GM18520 (cell line): ENCODE data around the gene CDCA3.
"Not testable (repeated sequence)": the region's sequence is repeated elsewhere in the genome, so short reads cannot be mapped to it uniquely, and the experiment has no call there.

ENCODE experiments used
- ATAC-seq: cut with Tn5 transposase; IDR thresholded peaks from one replicate; pipeline ENCODE4 v1.9.1; 2021; ENCODE audit not compliant: unreplicated experiment

The CDCA3 gene

DNA sequence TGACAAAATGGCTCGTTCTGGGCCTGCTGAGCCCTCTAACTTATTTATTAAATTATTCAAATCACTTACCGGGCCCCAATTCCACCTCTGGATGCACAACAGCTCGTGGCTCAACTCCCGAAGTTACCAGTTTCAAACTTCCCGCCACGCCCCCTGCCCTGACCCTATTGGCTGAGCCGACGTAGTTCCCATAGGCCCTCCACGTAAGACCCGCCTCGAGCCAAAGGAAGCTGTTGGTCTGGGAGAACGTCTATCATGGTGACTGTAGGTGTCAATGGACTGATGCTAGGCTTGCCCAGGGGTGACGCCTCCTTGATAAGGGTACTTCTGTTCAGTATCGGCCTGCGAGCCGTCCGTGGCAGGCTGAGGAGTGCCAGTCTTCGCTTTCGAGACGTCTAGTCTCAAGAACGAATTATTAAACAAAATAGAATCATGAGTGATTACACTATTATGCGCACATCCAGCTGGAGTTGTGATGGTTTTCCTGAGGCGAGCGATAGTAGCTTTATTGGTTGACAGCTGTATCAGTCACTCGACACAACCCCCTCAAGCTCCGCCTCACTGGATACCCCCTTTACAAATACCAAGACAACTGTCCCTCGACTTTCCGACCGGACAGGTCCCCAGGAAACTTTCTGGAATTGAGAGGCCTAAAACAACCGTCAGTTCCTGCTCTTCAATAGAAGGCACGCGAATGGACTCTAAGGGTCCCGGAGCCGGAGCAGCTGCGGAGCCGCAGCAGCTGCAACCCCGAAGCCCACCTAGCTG is at the start of gene CDCA3:
Gene CDCA3 (minus strand): TSS at position 134 of the 768 bp plus-strand sequence. CDS start 334 bp downstream, outside the sequence.
- ATAC-seq = peak; percentile 38

DNA sequence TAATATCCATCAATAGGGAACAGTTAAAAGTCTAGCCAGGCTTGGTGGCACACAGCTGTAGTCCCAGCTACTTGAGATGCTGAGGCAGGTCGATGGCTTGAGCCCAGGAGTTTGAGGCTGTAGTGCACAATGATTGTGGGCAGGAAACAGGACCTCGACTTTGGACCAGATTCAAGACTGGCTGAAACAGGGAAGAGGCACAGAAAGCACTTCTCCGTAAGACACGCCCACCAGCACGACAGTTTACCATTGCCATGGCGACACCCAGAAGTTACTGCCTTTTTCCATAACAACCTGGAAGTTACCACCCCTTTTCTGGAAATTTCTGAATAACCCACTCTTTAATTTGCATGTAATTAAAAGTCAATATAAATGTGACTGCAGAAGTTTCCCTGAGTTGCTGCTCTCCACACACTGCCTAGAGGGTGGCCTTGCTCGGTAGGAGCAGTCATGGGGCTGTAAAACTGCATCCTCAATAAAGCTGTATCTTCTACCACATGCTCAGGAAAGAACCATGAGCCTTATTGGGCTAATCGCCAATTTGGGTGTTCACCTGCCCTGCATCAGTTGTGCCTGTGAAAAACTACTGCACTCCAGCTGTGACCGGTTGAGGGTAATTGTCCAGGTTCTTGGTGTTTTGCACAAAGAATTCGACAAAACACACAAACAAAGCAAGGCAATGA is 48.9 kb upstream of the CDCA3 start:
- no peak for ATAC-seq

DNA sequence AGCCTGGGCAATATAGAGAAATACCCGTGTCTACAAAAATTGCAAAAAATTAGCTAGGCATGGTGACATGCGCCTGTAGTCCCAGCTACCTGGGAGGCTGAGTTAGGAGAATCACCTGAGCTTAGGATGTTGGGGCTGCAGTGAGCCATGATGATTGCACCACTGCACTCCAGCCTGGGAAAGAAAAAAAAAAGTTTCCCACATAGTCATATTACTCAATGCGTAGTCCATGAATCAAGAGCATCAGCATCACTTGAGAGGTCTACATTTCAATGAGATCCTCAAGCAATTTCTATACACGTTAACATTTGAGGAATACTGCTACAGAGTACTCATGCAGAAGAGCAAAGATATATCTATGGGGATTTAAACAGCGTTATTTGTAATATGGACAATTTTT is 48.3 kb upstream of the CDCA3 start:
- no peak for ATAC-seq

DNA sequence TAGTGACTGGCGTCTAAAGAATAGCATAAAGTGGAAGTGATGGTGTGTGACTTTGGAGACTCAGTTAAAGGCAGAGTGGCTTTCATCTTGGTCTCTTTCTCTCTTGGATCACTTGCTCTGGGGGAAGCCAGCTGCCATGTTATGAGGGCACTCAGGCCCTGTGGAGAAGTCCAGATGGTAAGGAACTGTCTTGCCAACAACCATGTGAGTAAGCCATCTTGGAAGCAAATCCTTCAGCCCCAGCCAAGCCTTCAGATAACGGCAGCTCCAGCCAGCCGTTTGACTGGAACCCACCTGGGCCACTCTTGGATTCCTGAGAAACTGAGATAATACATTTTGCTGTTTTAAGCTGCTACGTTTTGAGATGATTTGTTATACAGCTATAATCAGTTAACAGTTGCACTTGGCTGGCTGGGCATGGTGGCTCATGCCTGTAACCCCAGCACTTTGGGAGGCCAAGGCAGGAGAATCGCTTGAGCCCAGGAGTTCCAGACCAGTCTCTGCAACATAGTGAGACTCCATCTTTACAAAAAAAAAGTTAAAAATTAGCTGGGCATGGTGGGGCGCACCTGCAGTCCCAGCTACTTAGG is 45.9 kb upstream of the CDCA3 start:
- no peak for ATAC-seq

DNA sequence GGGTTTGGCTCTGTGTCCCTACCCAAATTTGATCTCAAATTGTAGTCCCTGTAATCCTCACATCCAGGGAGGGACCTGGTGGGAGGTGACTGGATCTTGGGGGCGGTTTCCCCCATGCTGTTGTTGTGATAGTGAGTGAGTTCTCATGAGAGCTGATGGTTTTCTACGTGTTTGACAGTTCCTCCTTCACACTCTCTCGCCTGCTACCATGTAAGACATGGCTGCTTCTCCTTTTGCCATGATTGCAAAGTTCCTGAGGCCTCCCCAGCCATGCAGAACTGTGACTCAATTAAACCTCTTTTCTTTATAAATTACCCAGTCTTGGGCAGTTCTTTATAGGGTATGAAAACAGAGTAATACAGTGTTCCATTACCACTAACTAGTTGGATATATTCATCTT is 43.2 kb upstream of the CDCA3 start:
- no peak for ATAC-seq

DNA sequence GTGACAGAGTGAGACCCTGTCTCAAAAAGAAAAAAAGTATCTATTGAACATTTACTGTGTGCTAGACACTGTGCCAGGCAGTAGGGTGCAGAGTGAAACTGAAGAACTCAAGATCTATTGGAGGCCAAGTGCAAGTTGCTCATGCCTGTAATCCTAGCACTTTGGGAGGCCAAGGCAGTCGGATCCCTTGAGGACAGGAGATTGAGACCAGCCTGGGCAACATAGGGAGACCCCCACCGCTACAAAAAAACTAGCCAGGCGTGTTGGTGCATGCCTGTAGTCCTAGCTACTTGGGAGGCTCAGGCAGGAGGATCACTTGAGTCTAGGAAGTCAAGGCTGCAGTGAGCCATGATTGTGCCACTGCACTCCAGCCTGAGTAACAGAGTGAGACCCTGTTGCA is 41.6 kb upstream of the CDCA3 start:
- ATAC-seq = not testable (repeated sequence)

DNA sequence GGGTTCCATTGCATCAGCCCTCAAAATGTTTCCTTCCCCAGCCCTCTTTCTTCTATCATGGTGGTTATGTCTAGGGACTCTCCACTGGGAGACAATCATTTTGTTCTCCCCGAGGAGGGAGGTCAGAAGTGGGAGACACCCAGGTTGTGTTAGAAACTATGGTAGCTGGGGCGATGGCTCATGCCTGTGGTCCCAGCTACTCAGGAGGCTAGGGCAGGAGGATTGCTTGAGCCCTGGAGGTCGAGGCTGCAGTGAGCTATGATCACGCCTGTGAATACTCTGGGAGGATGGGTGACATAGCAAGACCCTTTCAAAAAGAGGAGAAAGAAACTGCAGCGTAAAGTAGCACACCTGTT is 40.5 kb upstream of the CDCA3 start:
- no peak for ATAC-seq

DNA sequence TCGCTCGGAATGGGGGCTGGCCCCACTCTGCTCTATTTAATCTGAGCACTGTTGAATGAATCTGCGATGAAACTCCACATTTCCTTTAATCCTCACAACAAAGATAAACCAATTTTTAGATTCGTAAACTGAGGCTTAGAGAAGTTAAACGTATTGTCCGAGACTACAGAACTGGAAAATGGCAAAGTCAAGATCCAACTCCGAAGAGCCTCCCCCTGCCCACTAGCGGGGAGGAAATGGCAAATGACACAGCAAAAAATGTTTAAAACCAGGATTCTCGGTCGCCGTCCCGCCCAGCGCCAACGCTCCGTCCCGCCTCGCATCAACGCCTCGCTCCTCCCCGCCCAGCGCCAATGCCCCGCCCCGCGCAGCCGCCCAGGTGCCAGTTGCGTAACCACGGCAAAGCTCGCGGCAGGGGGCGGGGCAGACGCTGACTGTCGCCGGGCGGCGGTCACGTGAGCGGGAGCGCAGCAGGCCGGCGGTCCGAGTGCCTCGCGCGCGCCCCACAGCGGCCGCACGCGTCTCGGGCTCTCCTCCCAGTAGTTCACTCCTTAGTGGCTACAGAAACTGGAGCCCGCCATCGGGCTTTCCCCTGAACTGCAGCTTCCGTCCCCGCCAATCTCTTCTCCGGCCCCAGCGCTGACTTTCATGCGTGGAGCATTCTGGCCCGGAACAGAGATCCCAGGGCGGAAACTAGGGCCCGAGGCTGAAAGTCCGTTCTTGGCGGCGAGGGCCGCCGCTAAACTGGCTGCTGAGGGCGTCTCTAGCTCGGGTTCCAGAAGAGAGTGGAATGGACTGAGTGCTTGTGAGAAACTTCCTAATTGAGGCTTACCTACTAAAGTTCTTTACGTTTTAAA is 39.9 kb upstream of the CDCA3 start:
- peak; percentile 99 for ATAC-seq

DNA sequence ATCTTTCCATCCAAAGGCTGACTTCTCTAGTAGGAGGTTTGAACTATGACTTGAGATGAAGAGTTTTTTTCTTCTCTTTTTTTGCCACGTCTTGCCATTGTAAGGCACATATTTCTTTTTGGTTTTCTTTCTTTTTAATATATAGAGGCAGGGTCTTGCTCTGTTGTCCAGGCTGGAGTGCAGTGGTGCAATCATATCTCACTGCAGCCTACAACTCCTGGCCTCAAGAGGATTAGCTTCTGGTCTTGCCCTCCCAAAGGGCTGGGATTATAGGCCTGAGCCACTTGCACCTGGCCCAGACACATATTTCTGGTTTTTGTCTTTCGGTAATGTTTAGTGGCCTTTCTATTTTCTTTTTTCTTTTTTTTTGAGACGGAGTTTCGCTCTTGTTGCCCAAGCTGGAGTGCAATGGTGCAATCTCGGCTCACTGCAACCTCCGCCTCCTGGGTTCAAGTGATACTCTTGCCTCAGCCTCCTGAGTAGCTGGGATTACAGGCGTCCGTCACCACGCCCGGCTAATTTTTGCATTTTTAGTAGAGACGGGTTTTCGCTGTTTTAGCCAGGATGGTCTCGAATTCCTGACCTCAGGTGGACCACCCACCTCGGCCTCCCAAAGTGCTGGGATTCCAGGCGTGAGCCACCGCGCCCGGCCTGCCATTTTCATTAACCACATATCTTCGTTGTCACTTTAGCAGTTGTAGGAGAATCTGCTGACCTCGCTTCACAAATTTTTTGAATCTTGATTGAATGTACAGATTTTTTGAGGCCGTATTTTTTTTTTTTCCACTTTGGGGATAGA is 38.9 kb upstream of the CDCA3 start:
- not testable (repeated sequence) for ATAC-seq

DNA sequence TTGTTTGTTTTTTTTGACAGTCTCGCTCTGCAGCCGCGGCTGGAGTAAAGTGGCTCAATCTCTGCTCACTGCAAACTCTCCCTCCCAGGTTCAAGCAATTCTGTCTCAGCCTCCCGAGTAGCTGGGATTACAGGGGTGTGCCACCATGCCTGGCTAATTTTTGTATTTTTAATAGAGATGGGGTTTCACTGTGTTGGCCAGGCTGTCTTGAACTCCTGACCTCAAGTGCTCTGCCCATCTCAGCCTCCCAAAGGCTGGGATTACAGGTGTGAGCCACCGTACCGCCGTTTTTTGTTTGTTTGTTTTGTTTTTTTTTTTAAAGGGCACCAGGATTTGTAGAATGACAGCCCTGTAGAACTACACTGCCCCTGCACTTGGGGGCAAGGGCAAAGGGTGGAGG is 37.7 kb upstream of the CDCA3 start:
- not testable (repeated sequence) for ATAC-seq

DNA sequence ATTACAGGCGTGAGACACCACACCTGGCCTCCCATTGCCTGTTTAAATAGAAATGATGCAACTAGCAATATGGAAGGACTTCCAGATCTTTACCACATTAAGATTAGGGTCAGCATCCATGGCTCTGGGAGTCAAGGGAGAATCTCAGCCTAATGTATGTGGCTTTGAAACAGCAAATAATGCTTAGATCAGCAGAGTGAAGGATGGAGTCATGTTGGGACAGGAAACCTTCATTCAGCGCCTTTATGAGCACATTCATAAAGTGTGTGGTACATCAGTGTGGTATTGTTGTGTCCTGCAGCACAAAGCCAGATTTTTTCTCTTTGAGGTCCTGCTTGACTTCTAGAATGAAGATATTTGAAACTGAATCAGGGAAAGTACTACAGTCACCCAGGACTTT is 37.3 kb upstream of the CDCA3 start:
- no peak for ATAC-seq

DNA sequence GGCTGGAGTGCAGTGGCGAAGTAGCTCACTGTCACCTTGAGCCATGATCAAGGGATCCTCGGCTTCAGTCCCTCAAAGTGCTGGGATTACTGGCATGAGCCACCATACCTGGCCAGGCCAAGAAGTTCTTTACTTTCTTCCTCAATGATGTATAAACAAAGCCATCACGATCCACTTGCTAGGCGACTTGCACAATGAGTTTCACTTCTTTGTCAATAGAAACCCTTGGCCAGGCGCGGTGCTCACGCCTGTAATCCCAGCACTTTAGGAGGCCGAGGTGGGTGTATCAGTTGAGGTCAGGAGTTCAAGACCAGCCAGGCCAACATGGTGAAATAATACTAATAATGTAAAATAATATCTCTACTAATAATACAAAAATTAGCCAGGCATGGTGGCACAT is 36.4 kb upstream of the CDCA3 start:
- ATAC-seq = no peak

DNA sequence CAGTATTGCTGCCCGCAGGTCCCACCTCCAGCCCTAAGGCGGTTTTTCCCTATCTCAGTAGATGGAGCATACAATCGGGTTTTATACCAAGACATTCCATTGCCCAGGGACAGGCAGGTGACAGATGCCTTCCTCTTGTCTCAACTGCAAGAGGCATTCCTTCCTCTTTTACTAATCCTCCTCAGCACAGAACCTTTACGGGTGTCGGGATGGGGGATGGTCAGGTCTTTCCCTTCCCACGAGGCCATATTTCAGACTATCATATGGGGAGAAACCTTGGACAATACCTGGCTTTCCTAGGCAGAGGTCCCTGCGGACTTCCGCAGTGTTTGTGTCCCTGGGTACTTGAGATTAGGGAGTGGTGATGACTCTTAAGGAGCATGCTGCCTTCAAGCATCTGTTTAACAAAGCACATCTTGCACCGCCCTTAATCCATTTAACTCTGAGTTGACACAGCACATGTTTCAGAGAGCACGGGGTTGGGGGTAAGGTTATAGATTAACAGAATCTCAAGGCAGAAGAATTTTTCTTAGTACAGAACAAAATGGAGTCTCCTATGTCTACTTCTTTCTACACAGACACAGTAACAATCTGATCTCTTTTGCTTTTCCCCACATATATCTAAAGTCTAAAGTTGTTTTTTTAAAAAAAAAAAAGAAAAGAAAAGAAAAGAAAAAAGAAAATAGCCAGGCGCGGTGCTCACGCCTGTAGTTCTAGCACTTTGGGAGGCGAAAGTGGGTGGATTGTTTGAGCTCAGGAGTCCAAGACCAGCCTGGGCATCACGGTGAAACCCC is 35.3 kb upstream of the CDCA3 start:
- not testable (repeated sequence) for ATAC-seq

DNA sequence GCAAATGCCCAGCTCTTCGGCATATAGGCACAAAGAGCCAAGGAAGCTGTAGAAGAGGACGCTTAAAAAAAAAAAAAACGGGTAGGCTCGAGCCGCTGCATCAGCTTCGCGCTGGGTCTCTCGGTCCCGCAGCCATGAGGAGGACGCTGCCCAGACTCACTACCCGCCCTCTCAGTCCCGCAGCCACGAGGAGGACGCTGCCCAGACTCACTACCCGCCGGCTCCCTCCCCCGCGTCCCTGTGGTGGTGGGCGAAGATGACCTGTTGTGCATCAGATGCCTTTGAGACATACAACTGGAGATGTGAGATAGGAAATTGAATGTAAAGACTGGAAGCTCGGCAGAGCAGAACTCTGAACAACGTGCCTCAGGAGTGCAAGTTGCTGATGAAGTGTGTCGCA is 33.5 kb upstream of the CDCA3 start:
- ATAC-seq = no peak

DNA sequence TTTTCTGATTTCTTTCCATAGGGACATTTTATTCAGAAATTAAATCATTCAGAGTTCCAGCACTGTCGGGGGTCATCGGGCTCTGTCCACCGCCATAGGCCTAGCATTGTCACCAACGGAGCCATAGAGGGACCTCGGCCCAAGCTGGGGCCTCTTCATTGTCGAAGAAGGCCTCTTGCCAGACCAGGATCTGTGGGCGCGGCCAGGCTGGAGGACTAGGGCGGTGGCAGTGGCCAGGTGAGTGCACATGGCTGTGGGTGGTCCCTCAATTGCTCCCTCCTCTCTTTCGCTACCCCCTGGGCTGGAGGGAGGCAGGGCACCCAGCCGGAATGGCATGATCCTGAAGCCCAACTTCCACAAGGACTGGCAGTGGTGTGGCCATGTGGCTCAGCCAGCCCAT is 32.6 kb upstream of the CDCA3 start:
- ATAC-seq = no peak

DNA sequence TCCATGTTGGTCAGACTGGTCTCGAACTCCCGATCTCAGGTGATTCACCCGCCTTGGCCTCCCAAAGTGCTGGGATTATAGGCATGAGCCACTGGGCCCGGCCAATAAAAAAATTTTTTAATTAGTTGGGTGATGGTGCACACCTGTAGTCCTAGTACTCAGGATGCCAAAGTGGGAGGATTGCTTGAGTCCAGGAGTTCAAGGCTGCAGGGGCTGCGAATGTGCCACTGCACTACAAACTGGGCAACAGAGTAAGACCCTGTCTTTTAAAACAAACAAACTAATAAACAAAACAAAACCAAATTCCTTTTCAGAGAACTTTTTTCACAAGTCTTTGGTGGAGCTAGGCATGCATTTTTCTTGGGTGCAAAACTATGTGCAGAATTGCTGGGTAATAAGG is 32.2 kb upstream of the CDCA3 start:
- ATAC-seq = no peak

DNA sequence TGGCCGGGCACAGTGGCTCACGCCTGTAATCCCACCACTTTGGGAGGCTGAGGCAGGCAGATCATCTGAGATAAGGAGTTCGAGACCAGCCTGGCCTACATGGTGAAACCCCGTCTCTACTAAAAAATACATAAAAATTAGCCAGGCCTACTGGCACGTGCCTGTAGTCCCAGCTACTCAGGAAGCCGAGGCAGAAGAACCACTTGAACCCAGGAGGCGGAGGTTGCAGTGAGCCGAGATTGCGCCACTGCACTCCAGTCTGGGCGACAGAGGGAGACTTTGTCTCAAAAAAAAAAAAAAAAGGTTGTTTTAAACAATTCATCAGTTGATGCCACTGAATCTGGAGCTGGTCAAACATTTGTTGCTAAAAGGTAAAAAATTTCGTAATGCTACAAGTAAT is 28.7 kb upstream of the CDCA3 start:
- not testable (repeated sequence) for ATAC-seq

DNA sequence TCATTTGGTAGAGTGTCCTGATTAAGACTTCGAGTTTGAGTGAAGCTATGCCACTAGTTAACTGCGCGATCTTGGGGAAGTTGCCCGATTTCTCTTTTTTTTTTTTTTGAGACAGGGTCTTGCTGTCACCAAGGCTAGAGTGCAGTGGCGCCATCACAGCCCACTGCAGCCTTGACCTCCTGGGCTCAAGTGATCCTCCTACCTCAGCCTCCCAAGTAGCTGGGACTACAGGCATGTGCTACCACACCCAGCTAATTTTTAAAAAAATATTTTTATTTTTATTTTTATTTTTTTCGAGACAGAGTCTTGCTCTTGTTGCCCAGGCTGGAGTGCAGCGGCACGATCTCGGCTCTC is 22.9 kb upstream of the CDCA3 start:
- not testable (repeated sequence) for ATAC-seq

DNA sequence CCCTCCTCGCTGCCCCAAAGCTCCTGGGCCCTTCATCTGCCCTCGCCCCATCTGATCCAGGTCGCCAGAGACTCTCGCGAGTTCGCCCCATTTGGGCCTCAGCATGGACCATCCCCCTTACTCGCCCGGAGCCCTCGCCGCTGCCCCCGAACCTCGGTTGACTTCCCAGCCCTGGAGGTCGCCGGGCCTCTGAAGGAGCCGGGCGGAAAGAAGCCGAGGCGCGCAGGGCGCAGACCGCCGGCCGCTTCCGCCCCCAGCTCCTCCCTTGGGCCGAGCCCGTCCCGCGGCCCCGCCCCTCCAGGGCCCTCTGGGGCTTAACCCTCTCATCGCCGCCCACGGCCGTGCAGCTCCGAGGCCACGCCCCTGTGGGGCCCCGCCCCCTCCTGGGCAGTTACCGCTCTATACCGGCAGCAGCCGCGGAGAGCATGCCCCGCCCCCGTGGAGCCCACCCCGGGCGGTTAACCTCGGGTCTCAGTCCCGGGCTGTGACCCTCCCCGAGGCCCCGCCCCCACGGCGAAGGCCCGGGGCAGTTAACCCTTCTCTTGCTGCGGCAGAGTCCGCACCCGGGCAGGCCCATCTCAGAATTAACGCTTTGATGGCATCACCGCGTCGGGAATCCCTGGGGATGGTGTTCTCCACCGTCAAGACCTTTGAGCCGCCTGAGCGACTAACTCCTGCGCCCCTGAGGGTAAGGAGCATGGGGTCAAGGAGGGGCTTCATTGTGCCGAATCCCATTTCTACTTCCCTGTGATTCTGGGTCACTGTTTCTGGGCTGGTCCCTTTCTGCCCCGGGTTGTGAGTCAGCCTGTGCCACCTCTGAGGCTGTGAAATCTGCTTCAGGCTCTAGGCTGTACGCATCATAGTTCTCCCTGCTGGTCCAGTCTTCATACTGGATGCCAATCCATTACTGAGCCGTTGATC is 22.3 kb upstream of the CDCA3 start, which contains the start of gene SPSB2:
Gene SPSB2 (minus strand): TSS at position 210 of the 921 bp plus-strand sequence. CDS start 402 bp downstream, outside the sequence.
- ATAC-seq = peak; percentile 65
